Suprapubic skin (tissue), 4 donors: ENCODE measurements around the gene LIMA1.

Experiments
- EP300 ChIP-seq: sonication (generic); formaldehyde crosslinking; IDR thresholded peaks from one replicate; pipeline ENCODE4 v1.6.1; 2017; ENCODE audit warnings: antibody characterized with exemption
- POLR2A ChIP-seq, 2 donors: fragments of 450-650 bp; IDR thresholded peaks; one replicate each; pipeline ENCODE4 v1.6.1; 2017; ENCODE audit warnings: antibody characterized with exemption in 2 of 2, mild to moderate bottlenecking in 2 of 2, moderate library complexity in 2 of 2
- POLR2AphosphoS5 ChIP-seq, 3 donors: sonication (generic); formaldehyde crosslinking; IDR thresholded peaks; one replicate each; pipeline ENCODE4 v1.6.1; 2017; ENCODE audit warnings: antibody characterized with exemption in 3 of 3
- TF ChIP-seq, protein P1 (sequence below), 2 donors: fragments of 200-600 bp in 1 of 2; fragments of 450-650 bp in 1 of 2; sonication (generic) in 1 of 2; IDR thresholded peaks; one replicate each; pipeline ENCODE4 v1.5.1; 2016 to 2019; ENCODE audit warnings: antibody characterized with exemption in 2 of 2, mild to moderate bottlenecking in 1 of 2, moderate library complexity in 1 of 2

DNA sequence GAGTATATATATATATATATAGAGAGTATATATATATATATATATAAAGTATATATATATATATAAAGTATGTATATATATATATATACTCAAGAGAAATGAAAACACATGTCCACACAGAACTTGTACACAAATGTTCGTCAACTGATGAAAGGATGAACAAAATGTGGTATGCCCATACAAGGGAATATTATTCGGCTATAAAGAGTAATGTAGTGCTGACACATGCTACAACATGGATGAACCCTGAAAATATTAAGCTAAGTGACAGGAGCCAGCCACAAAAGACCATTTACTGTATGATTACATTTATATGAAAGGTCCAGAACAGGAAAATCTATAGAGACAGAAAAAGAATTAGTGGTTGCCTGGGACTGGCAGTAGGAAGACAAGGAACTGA, 19.5 kb downstream of the LIMA1 start:
- TF ChIP-seq, protein P1, sequence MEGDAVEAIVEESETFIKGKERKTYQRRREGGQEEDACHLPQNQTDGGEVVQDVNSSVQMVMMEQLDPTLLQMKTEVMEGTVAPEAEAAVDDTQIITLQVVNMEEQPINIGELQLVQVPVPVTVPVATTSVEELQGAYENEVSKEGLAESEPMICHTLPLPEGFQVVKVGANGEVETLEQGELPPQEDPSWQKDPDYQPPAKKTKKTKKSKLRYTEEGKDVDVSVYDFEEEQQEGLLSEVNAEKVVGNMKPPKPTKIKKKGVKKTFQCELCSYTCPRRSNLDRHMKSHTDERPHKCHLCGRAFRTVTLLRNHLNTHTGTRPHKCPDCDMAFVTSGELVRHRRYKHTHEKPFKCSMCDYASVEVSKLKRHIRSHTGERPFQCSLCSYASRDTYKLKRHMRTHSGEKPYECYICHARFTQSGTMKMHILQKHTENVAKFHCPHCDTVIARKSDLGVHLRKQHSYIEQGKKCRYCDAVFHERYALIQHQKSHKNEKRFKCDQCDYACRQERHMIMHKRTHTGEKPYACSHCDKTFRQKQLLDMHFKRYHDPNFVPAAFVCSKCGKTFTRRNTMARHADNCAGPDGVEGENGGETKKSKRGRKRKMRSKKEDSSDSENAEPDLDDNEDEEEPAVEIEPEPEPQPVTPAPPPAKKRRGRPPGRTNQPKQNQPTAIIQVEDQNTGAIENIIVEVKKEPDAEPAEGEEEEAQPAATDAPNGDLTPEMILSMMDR (IDR thresholded peaks at IDR 0.05), result no peak
- TF ChIP-seq POLR2A (IDR thresholded peaks at IDR 0.05) (no peak), POLR2AphosphoS5 (IDR thresholded peaks at IDR 0.05) (no peak), EP300 (no peak)
